Epidermal melanocyte (primary cell): Measurements from ENCODE around the gene RAC2.
"Not testable (repeated sequence)": the region's sequence is repeated elsewhere in the genome, so short reads cannot be mapped to it uniquely, and the experiment has no call there.

Experiments
- DNase-seq: peaks from one replicate; pipeline ENCODE4 v3.0.0; 2011; ENCODE audit warnings: low spot score; ENCODE audit not compliant: insufficient read length

RAC2 gene

GRCh38 chr22:37206841-37207821 is 36.9 kb downstream of the RAC2 start:
- no peak for DNase-seq

GRCh38 chr22:37206118-37206840 is 37.8 kb downstream of the RAC2 start:
- no peak for DNase-seq

GRCh38 chr22:37205046-37205445 is 39.0 kb downstream of the RAC2 start:
- DNase-seq: no peak

GRCh38 chr22:37204045-37204655 is 39.9 kb downstream of the RAC2 start:
- DNase-seq: no peak

- no peak for DNase-seq
These were observed 40.6 kb downstream of the RAC2 start for GRCh38 chr22:37203354-37204044.

GRCh38 chr22:37202716-37203115 is 41.4 kb downstream of the RAC2 start:
- DNase-seq: no peak

GRCh38 chr22:37202001-37202555 is 42.0 kb downstream of the RAC2 start:
- DNase-seq: no peak

- not testable (repeated sequence) for DNase-seq
These were observed 42.6 kb downstream of the RAC2 start for GRCh38 chr22:37201443-37201820.

GRCh38 chr22:37199760-37200108 is 44.3 kb downstream of the RAC2 start:
- DNase-seq: no peak

- peak; percentile 95 for DNase-seq
These were observed 44.8 kb downstream of the RAC2 start for GRCh38 chr22:37199103-37199759.

- peak; percentile 77 for DNase-seq
These were observed 45.6 kb downstream of the RAC2 start for GRCh38 chr22:37198258-37199102.

GRCh38 chr22:37197451-37198257 is 46.4 kb downstream of the RAC2 start:
- no peak for DNase-seq

GRCh38 chr22:37196539-37197450 is 47.3 kb downstream of the RAC2 start:
- peak; percentile 89 for DNase-seq

- no peak for DNase-seq
These were observed 48.1 kb downstream of the RAC2 start for GRCh38 chr22:37195921-37196320.

GRCh38 chr22:37194750-37195149 is 49.3 kb downstream of the RAC2 start:
- no peak for DNase-seq

- DNase-seq: no peak
These were observed 50.4 kb downstream of the RAC2 start for GRCh38 chr22:37193629-37194191.

GRCh38 chr22:37192741-37193140 is 51.3 kb downstream of the RAC2 start:
- no peak for DNase-seq
